Caco-2 (cell line): Measurements from ENCODE around the gene TERC. TPM values are rescaled to one million over a fixed set of nuclear protein-coding genes. Genes with fewer than 3 reads are reported as not detected.

ENCODE experiments used
- BruUV-seq: library from RNA; stranded (reverse); fragments of 400-500 nt; replicated peaks from 2 replicates; lab custom pipeline; 2021; lab: Mats Ljungman, UMichigan
- CTCF ChIA-PET: fragments of 300-600 bp; sonication (Branson Sonifier 250); formaldehyde crosslinking; loops from one replicate; lab custom pipeline; 2022; ENCODE audit warnings: antibody characterized with exemption; lab: Charles Lee
- POLR2A ChIA-PET: fragments of 300-600 bp; sonication (Branson Sonifier 250); formaldehyde crosslinking; loops from one replicate; lab custom pipeline; 2022; ENCODE audit warnings: antibody characterized with exemption; lab: Charles Lee
- DNase-seq, 2 experiments: peaks; one replicate each; pipeline versions ENCODE4 v3.0.0 to v3.0.0-alpha.2; 2020 to 2022
- H3K27me3 ChIP-seq: replicated peaks from 2 replicates; pipeline ENCODE4 v1.6.0; 2011; ENCODE audit warnings: low read length; ENCODE audit not compliant: control insufficient read depth, insufficient read depth
- H3K36me3 ChIP-seq: 2 replicates; pipeline ENCODE4 v1.5.1; 2011; ENCODE audit warnings: low read length; ENCODE audit not compliant: control insufficient read depth, insufficient read depth
- H3K4me1 ChIP-seq: fragments of 250-450 bp; sonication (Bioruptor Pico); 2 replicates; pipeline ENCODE4 v1.5.1; 2020; ENCODE audit warnings: mild to moderate bottlenecking
- H3K4me3 ChIP-seq: 2 replicates; pipeline ENCODE4 v1.5.1; 2011; ENCODE audit warnings: low read depth, mild to moderate bottlenecking, control low read depth, low read length
- H3K9me3 ChIP-seq: fragments of 250-450 bp; sonication (Bioruptor Pico); 2 replicates; pipeline ENCODE4 v1.5.1; 2020; ENCODE audit warnings: mild to moderate bottlenecking, moderate library complexity
- H3K27ac Mint-ChIP-seq: one replicate; pipeline ENCODE4 v1.8.0; 2022; ENCODE audit warnings: mixed read lengths; ENCODE audit not compliant: unreplicated experiment
- H3K27me3 Mint-ChIP-seq: one replicate; pipeline ENCODE4 v1.8.0; 2022; ENCODE audit warnings: mixed read lengths; ENCODE audit not compliant: insufficient read depth, unreplicated experiment
- H3K36me3 Mint-ChIP-seq: one replicate; pipeline ENCODE4 v1.8.0; 2022; ENCODE audit warnings: mild to moderate bottlenecking, mixed read lengths; ENCODE audit not compliant: insufficient read depth, unreplicated experiment
- H3K4me1 Mint-ChIP-seq: one replicate; pipeline ENCODE4 v1.8.0; 2022; ENCODE audit warnings: low read depth, mixed read lengths; ENCODE audit not compliant: unreplicated experiment
- H3K4me3 Mint-ChIP-seq: one replicate; pipeline ENCODE4 v1.8.0; 2022; ENCODE audit warnings: mild to moderate bottlenecking, moderate library complexity, mixed read lengths; ENCODE audit not compliant: unreplicated experiment
- H3K9me3 Mint-ChIP-seq: one replicate; pipeline ENCODE4 v1.8.0; 2022; ENCODE audit warnings: mixed read lengths; ENCODE audit not compliant: unreplicated experiment
- CTCF ChIP-seq, 2 experiments: fragments of 200-600 bp in 1 of 2; IDR thresholded peaks; 1 replicate in 1 of 2; 2 replicates in 1 of 2; pipeline versions ENCODE4 v1.5.1 to v1.8.0; 2011 to 2022; ENCODE audit warnings: antibody characterized with exemption in 1 of 2, control low read depth in 1 of 2, inconsistent platforms in 1 of 2, low read depth in 1 of 2, low read length in 1 of 2, mild to moderate bottlenecking in 1 of 2, moderate library complexity in 1 of 2; ENCODE audit not compliant: insufficient read depth in 1 of 2, severe bottlenecking in 1 of 2, unreplicated experiment in 1 of 2
- intact Hi-C: fragments of 100-400 bp; cut with micrococcal nuclease; formaldehyde crosslinking; loops from one replicate; pipeline ENCODE4 v1.10.0; 2022; ENCODE audit not compliant: unreplicated experiment
- total RNA-seq: library from RNA; stranded (reverse); gene quantifications from 2 replicates; pipeline ENCODE4 v1.2.3, GENCODE V29; 2022

The TERC gene
- total RNA-seq, 1 experiment from 2014 or later = 17.1 TPM

DNA sequence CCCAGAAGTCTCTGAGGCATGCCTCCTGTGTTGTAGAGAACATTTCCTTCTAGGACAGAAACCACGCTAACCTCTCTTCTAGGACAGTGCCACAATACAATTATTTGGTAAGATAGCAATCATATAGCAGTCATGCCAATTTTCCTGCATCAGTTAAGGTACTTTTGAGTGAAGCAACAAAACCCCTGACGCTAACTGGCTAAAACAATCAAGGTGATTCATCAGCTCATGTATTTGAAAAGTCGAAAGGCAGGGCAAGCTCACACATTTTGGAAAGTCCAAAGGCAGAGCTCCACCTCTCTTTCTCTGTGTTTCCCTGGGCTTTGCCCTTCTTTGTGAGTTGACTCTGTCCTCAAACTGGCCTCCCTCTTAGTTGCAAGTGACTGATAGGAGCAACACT, 10.1 kb downstream of the TERC start:
- Mint-ChIP-seq H3K9me3 (no peaks in the 10 kb centered on the region), H3K4me3 (no peak overlapping the region), H3K4me1 (no peaks in the 10 kb centered on the region), H3K27me3 (no peaks in the 10 kb centered on the region), H3K36me3 (no peaks in the 10 kb centered on the region), H3K27ac (no peak overlapping the region)
- intact Hi-C loops = no loop called here
- no TSS peak for BruUV-seq
- POLR2A ChIA-PET = no interaction called here
- Histone ChIP-seq H3K4me1 (peaks cover 4% of the 10 kb centered on the region; the same call in 1 of the 2 replicates), H3K27me3 (no peaks in the 10 kb centered on the region), H3K36me3 (no peaks in the 10 kb centered on the region), H3K9me3 (no peaks in the 10 kb centered on the region), H3K4me3 (no peak overlapping the region)
- CTCF ChIA-PET = no interaction called here
- no peak for DNase-seq
- TF ChIP-seq CTCF (IDR thresholded peaks at IDR 0.05; ENCODE audit: insufficient read depth in 1 of 2, low read depth in 1 of 2, low read length in 1 of 2, severe bottlenecking in 1 of 2, unreplicated experiment in 1 of 2) = no peak

GRCh38 chr3:169751875-169752274, 13.0 kb downstream of the TERC start:
- Mint-ChIP-seq H3K4me3 (no peak overlapping the region), H3K9me3 (no peaks in the 10 kb centered on the region), H3K27ac (no peak overlapping the region), H3K4me1 (peaks cover 8% of the 10 kb centered on the region), H3K27me3 (no peaks in the 10 kb centered on the region), H3K36me3 (no peaks in the 10 kb centered on the region)
- no peaks in the 10 kb centered on the region for H3K27me3 ChIP-seq
- ChIA-PET CTCF (no interaction called here), POLR2A (no interaction called here)
- no peaks in the 10 kb centered on the region for H3K9me3 ChIP-seq
- DNase-seq = no peak
- intact Hi-C loops = no loop called here
- H3K4me3 ChIP-seq = no peak overlapping the region
- no TSS peak for BruUV-seq
- TF ChIP-seq CTCF (IDR thresholded peaks at IDR 0.05; ENCODE audit: insufficient read depth in 1 of 2, low read depth in 1 of 2, low read length in 1 of 2, severe bottlenecking in 1 of 2, unreplicated experiment in 1 of 2) = no peak
- no peaks in the 10 kb centered on the region for H3K36me3 ChIP-seq
- H3K4me1 ChIP-seq = peaks cover 12% of the 10 kb centered on the region; the same call in 1 of the 2 replicates

- Mint-ChIP-seq H3K36me3 (no peaks in the 10 kb centered on the region), H3K4me1 (peaks cover 8% of the 10 kb centered on the region), H3K27me3 (peaks cover 2% of the 10 kb centered on the region), H3K27ac (no peak overlapping the region), H3K9me3 (no peaks in the 10 kb centered on the region), H3K4me3 (no peak overlapping the region)
- Histone ChIP-seq H3K27me3 (no peaks in the 10 kb centered on the region), H3K4me1 (peaks cover 12% of the 10 kb centered on the region; the same call in 1 of the 2 replicates), H3K9me3 (no peaks in the 10 kb centered on the region), H3K4me3 (no peak overlapping the region), H3K36me3 (no peaks in the 10 kb centered on the region)
- POLR2A ChIA-PET = no interaction called here
- no TSS peak for BruUV-seq
- DNase-seq = no peak
- CTCF ChIA-PET = no interaction called here
- intact Hi-C loops = no loop called here
- TF ChIP-seq CTCF (IDR thresholded peaks at IDR 0.05; ENCODE audit: insufficient read depth in 1 of 2, low read depth in 1 of 2, low read length in 1 of 2, severe bottlenecking in 1 of 2, unreplicated experiment in 1 of 2) = no peak
These were observed 14.2 kb downstream of the TERC start for GRCh38 chr3:169750665-169751064.
